ENCODE results near the gene GATAD1. TPM values are rescaled to one million over a fixed set of nuclear protein-coding genes. Genes with fewer than 3 reads are reported as not detected.
"Not testable (repeated sequence)": the region's sequence is repeated elsewhere in the genome, so short reads cannot be mapped to it uniquely, and the experiment has no call there.

GATAD1 gene
- total and polyA plus RNA-seq, 2 of the 8 experiments (the other 6 are each of a cell fraction or from before 2014, with no cell fraction given): 17.1 to 34.7 TPM

DNA sequence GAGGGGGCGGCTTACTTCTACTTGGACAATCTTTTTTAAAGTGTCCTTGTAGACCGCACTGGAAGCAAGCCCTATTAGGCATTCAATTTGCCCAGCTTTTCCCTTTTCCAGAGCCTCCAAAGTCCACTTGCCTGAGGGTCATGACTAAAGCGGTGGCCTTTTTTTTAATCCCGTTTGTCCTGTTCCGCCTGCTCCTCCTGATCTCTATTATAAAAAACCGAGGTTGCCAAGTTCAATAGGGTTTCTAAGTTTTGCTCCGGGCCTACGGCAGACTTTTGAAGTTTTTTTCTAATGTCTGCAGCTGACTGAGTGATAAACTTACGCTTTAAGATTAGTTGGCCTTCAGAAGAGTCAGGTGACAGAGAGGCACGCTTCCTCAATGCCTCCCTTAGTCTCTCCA, 26.7 kb downstream of the GATAD1 start:
- FAIRE-seq; H2AFZ ChIP-seq (ENCODE audit: low read length); H3K14ac ChIP-seq (ENCODE audit: insufficient read length); H2BK5ac ChIP-seq (ENCODE audit: low read depth, low read length); H2BK15ac ChIP-seq (ENCODE audit: low read length); H3K36me3 ChIP-seq (ENCODE audit: control insufficient read depth in 2 of 4, insufficient read depth in 4 of 4, low read length in 3 of 4); H4K8ac ChIP-seq (ENCODE audit: extremely low read depth, insufficient read depth, low read length); H3K4me3 ChIP-seq (ENCODE audit: extremely low read depth in 1 of 4, insufficient read depth in 2 of 4, low read depth in 3 of 4, low read length in 4 of 4); H2BK12ac ChIP-seq (ENCODE audit: low read depth, low read length); H3K4me1 ChIP-seq (replicated peaks in 1 of 4; ENCODE audit: control insufficient read depth in 3 of 4, insufficient read depth in 4 of 4, low read length in 3 of 4); H3K4me2 ChIP-seq (ENCODE audit: insufficient read depth in 1 of 2, low read depth in 2 of 2, low read length in 2 of 2); H3K56ac ChIP-seq (replicated peaks; ENCODE audit: insufficient read length, low read depth, low read length); H4K91ac ChIP-seq (replicated peaks; ENCODE audit: insufficient read length, low read length); POLR2A ChIA-PET (ENCODE audit: partially characterized antibody); H2BK20ac ChIP-seq (ENCODE audit: low read length); DNase-seq (ENCODE audit: low read depth in 1 of 2, low spot score in 2 of 2); H3K9ac ChIP-seq (replicated peaks in 1 of 4; ENCODE audit: extremely low read depth in 1 of 4, low read depth in 3 of 4, low read length in 3 of 4); H3K27ac ChIP-seq (ENCODE audit: low read depth, low read length); H2AK5ac ChIP-seq (ENCODE audit: low read depth, low read length); H3K27me3 ChIP-seq (replicated peaks in 1 of 4; ENCODE audit: control insufficient read depth in 3 of 4, extremely low read depth in 1 of 4, insufficient read depth in 3 of 4, low read length in 3 of 4); H3K79me1 ChIP-seq (ENCODE audit: low read depth, low read length); H3K23me2 ChIP-seq (ENCODE audit: low read depth, low read length); H3K4ac ChIP-seq (replicated peaks; ENCODE audit: insufficient read length, low read depth, low read length); H2BK120ac ChIP-seq (replicated peaks; ENCODE audit: low read depth, low read length); H4K5ac ChIP-seq (ENCODE audit: insufficient read length, low read depth, low read length); H3K18ac ChIP-seq (ENCODE audit: extremely low read depth, low read length); H3K23ac ChIP-seq (ENCODE audit: insufficient read length); H3K9me3 ChIP-seq (ENCODE audit: insufficient read depth in 2 of 2, low read depth in 1 of 2, low read length in 1 of 2); H4K20me1 ChIP-seq (replicated peaks in 1 of 2; ENCODE audit: control insufficient read depth in 1 of 2, insufficient read depth in 2 of 2, low read length in 2 of 2); H3K79me2 ChIP-seq (ENCODE audit: control insufficient read depth in 1 of 2, insufficient read depth in 2 of 2, low read length in 2 of 2): not testable (repeated sequence)
- CTCF ChIA-PET (ENCODE audit: partially characterized antibody): interaction anchor here (0.6 kb wide), 1 partner anchor 49 kb away, joined by 3 read pairs; no protein-coding TSS in a partner anchor
- 99% methylated on average over 10 of the region's 10 CpGs; no CpG with 5 or more reads in 1 of the 2 experiments for WGBS, 2 experiments (ENCODE audit: extremely low coverage in 1 of 2, insufficient coverage in 1 of 2, insufficient read length in 1 of 2, insufficient replicate concordance in 2 of 2, low coverage in 1 of 2, low lambda C conversion rate in 2 of 2, missing lambda C conversion rate in 1 of 2)

DNA sequence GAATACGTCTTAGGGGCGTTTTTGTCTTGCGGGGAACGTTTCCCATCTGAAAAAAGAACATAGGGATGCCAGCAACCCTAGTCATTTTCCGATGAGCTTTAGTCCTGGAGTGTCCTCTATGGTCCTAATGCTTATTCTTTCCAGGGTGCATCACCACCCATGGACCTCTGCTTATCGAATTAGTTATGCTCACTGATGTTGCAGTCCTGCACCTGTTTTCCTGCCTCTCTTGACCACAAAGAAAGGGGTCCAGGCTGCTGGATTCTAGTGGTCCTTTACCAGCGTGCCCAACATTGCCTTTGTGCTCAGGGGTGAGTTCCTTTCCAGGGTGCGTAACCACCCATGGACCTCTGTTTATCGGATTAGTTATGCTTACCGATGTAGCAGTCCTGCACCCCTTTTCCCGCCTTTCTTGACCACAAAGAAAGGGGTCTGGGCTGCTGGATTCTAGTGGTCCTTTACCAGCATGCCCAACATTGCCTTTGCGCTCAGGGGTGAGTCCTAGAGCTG, 28.0 kb downstream of the GATAD1 start:
- not testable (repeated sequence) for H2BK12ac ChIP-seq (ENCODE audit: low read depth, low read length); H3K4ac ChIP-seq (replicated peaks; ENCODE audit: insufficient read length, low read depth, low read length); H2BK120ac ChIP-seq (replicated peaks; ENCODE audit: low read depth, low read length); H3K79me2 ChIP-seq (ENCODE audit: control insufficient read depth in 1 of 2, insufficient read depth in 2 of 2, low read length in 2 of 2); H3K27ac ChIP-seq (ENCODE audit: low read depth, low read length); H3K79me1 ChIP-seq (ENCODE audit: low read depth, low read length); H3K9ac ChIP-seq (replicated peaks in 1 of 4; ENCODE audit: extremely low read depth in 1 of 4, low read depth in 3 of 4, low read length in 3 of 4); H2AFZ ChIP-seq (ENCODE audit: low read length); H3K18ac ChIP-seq (ENCODE audit: extremely low read depth, low read length); FAIRE-seq; H4K5ac ChIP-seq (ENCODE audit: insufficient read length, low read depth, low read length); H2AK5ac ChIP-seq (ENCODE audit: low read depth, low read length); H3K4me1 ChIP-seq (replicated peaks in 1 of 4; ENCODE audit: control insufficient read depth in 3 of 4, insufficient read depth in 4 of 4, low read length in 3 of 4); H4K8ac ChIP-seq (ENCODE audit: extremely low read depth, insufficient read depth, low read length); H4K91ac ChIP-seq (replicated peaks; ENCODE audit: insufficient read length, low read length); H3K14ac ChIP-seq (ENCODE audit: insufficient read length); H3K9me3 ChIP-seq (ENCODE audit: insufficient read depth in 2 of 2, low read depth in 1 of 2, low read length in 1 of 2); H2BK15ac ChIP-seq (ENCODE audit: low read length); DNase-seq (ENCODE audit: low read depth in 1 of 2, low spot score in 2 of 2); H2BK20ac ChIP-seq (ENCODE audit: low read length); H3K27me3 ChIP-seq (replicated peaks in 1 of 4; ENCODE audit: control insufficient read depth in 3 of 4, extremely low read depth in 1 of 4, insufficient read depth in 3 of 4, low read length in 3 of 4); H3K4me2 ChIP-seq (ENCODE audit: insufficient read depth in 1 of 2, low read depth in 2 of 2, low read length in 2 of 2); H3K23ac ChIP-seq (ENCODE audit: insufficient read length); H3K4me3 ChIP-seq (ENCODE audit: extremely low read depth in 1 of 4, insufficient read depth in 2 of 4, low read depth in 3 of 4, low read length in 4 of 4); H3K36me3 ChIP-seq (ENCODE audit: control insufficient read depth in 2 of 4, insufficient read depth in 4 of 4, low read length in 3 of 4); H4K20me1 ChIP-seq (replicated peaks in 1 of 2; ENCODE audit: control insufficient read depth in 1 of 2, insufficient read depth in 2 of 2, low read length in 2 of 2); H3K23me2 ChIP-seq (ENCODE audit: low read depth, low read length); H2BK5ac ChIP-seq (ENCODE audit: low read depth, low read length); H3K56ac ChIP-seq (replicated peaks; ENCODE audit: insufficient read length, low read depth, low read length)
- CTCF ChIA-PET (ENCODE audit: partially characterized antibody): interaction anchor here (1.3 kb wide), 1 partner anchor 14 kb away, joined by 3 read pairs; no protein-coding TSS in a partner anchor
- POLR2A ChIA-PET (ENCODE audit: partially characterized antibody): interaction anchor here (0.7 kb wide), 1 partner anchor 28 kb away, joined by 3 read pairs; the partner anchor contains the start of gene GATAD1
- 95% methylated on average over 12 of the region's 12 CpGs; no CpG with 5 or more reads in 1 of the 2 experiments for WGBS, 2 experiments (ENCODE audit: extremely low coverage in 1 of 2, insufficient coverage in 1 of 2, insufficient read length in 1 of 2, insufficient replicate concordance in 2 of 2, low coverage in 1 of 2, low lambda C conversion rate in 2 of 2, missing lambda C conversion rate in 1 of 2)
